ENCODE measurements around the gene ZNF236.

DNA sequence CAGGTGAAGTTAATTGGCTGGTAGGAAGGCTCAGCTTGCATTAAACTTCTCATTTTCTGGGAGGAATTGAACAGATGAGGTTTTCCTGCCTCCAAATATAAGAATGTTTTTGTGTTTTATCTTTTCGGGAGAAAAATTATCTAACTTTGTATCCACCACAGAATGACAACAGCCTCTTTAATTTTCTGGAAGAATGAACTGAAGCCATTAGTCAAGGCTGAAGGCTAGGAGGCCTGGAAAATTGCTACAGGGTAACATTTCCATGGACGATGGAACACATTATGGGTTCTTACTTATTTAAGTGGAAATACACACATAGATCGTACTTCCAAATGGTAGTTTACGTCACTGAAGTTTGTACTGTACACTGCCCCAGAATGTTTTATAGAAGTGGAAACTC, 28.0 kb upstream of the ZNF236 start:
- TF ChIP-seq, protein P1, sequence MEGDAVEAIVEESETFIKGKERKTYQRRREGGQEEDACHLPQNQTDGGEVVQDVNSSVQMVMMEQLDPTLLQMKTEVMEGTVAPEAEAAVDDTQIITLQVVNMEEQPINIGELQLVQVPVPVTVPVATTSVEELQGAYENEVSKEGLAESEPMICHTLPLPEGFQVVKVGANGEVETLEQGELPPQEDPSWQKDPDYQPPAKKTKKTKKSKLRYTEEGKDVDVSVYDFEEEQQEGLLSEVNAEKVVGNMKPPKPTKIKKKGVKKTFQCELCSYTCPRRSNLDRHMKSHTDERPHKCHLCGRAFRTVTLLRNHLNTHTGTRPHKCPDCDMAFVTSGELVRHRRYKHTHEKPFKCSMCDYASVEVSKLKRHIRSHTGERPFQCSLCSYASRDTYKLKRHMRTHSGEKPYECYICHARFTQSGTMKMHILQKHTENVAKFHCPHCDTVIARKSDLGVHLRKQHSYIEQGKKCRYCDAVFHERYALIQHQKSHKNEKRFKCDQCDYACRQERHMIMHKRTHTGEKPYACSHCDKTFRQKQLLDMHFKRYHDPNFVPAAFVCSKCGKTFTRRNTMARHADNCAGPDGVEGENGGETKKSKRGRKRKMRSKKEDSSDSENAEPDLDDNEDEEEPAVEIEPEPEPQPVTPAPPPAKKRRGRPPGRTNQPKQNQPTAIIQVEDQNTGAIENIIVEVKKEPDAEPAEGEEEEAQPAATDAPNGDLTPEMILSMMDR (IDR thresholded peaks at IDR 0.05), result no peak
- no peak for TF ChIP-seq POLR2A (IDR thresholded peaks at IDR 0.05)
